Measurements from ENCODE around the gene CFAP157. TPM values are rescaled to one million over a fixed set of nuclear protein-coding genes. Genes with fewer than 3 reads are reported as not detected.

The CFAP157 gene
- total RNA-seq, 1 experiment from 2014 or later: 0.22 TPM

DNA sequence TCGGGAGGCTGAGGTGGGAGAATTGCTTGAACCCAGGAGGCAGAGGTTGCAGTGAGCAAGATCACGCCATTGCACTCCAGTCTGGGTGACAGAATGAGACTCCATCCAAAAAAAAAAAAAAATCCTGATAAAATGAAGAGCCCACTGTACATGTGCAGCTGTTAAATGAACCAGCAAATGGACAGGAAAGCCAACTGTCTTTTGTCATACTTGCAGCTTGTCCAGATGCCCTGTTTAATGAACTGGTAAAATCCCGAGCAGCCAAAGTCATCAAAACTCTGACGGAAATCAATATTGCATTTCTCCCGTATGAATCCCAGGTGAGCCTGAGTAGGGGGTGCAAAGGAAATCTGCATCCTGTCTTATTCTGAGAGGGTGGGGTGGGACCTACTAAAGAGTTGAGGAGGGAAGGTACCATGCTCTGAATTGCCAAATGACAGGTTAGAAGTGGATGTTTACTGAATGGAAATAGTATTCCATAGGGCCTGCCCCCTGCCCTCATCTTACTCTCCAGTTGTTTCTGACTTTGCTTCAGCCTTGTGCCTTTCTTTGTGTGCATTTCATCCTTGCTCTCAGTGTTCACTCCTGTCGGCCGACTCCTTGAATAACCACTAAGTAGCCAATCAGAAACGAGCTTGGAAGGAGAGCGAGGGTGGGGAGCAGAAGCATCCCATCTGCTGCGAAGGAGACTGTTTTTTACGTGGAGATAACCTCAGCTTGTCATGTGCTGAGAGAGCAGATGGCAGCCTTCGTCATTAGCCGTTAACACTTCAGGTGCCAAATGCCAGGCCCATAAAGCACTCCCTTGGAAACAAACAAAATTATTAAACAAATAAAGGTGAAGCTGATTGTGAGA, 45.7 kb upstream of the CFAP157 start:
- no peak overlapping the region for H3K4me3 ChIP-seq (replicated peaks in 1 of 2; ENCODE audit: low read depth in 1 of 2, low read length in 2 of 2)
- no peak for ATAC-seq
- TF ChIP-seq JUND (IDR thresholded peaks at IDR 0.05): no peak
- TF ChIP-seq CBX3 (IDR thresholded peaks at IDR 0.05; ENCODE audit: low read depth): no peak
- TF ChIP-seq, protein P1, sequence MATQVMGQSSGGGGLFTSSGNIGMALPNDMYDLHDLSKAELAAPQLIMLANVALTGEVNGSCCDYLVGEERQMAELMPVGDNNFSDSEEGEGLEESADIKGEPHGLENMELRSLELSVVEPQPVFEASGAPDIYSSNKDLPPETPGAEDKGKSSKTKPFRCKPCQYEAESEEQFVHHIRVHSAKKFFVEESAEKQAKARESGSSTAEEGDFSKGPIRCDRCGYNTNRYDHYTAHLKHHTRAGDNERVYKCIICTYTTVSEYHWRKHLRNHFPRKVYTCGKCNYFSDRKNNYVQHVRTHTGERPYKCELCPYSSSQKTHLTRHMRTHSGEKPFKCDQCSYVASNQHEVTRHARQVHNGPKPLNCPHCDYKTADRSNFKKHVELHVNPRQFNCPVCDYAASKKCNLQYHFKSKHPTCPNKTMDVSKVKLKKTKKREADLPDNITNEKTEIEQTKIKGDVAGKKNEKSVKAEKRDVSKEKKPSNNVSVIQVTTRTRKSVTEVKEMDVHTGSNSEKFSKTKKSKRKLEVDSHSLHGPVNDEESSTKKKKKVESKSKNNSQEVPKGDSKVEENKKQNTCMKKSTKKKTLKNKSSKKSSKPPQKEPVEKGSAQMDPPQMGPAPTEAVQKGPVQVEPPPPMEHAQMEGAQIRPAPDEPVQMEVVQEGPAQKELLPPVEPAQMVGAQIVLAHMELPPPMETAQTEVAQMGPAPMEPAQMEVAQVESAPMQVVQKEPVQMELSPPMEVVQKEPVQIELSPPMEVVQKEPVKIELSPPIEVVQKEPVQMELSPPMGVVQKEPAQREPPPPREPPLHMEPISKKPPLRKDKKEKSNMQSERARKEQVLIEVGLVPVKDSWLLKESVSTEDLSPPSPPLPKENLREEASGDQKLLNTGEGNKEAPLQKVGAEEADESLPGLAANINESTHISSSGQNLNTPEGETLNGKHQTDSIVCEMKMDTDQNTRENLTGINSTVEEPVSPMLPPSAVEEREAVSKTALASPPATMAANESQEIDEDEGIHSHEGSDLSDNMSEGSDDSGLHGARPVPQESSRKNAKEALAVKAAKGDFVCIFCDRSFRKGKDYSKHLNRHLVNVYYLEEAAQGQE (IDR thresholded peaks at IDR 0.05; ENCODE audit: low read depth): no peak
- TF ChIP-seq ELF1 (IDR thresholded peaks at IDR 0.05; ENCODE audit: borderline replicate concordance, low read depth): no peak
- no peak for TF ChIP-seq ZNF274 (IDR thresholded peaks at IDR 0.05; ENCODE audit: low read depth, low read length)
- no peak for TF ChIP-seq YY1 (IDR thresholded peaks at IDR 0.05; ENCODE audit: extremely low read depth, insufficient replicate concordance, low read depth, low read length)
- no peak for TF ChIP-seq TCF7L2 (IDR thresholded peaks at IDR 0.05; ENCODE audit: borderline replicate concordance, extremely low read depth, insufficient read depth, insufficient read length)
- TF ChIP-seq EZH2phosphoT487 (IDR thresholded peaks at IDR 0.05; ENCODE audit: borderline replicate concordance): no peak
- TF ChIP-seq CEBPB (IDR thresholded peaks at IDR 0.05; ENCODE audit: low read depth): no peak
- TF ChIP-seq SIN3A (IDR thresholded peaks at IDR 0.05; ENCODE audit: low read depth): no peak
- no peak for TF ChIP-seq POLR2A (IDR thresholded peaks at IDR 0.05; ENCODE audit: borderline replicate concordance, extremely low read depth, insufficient read depth, insufficient read length)
- TF ChIP-seq RAD21 (IDR thresholded peaks at IDR 0.05; ENCODE audit: low read depth): no peak
- no peak for TF ChIP-seq FOSL1 (IDR thresholded peaks at IDR 0.05; ENCODE audit: low read depth)
- TF ChIP-seq, protein P2, sequence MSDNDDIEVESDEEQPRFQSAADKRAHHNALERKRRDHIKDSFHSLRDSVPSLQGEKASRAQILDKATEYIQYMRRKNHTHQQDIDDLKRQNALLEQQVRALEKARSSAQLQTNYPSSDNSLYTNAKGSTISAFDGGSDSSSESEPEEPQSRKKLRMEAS (IDR thresholded peaks at IDR 0.05): no peak
- TF ChIP-seq, protein P3, sequence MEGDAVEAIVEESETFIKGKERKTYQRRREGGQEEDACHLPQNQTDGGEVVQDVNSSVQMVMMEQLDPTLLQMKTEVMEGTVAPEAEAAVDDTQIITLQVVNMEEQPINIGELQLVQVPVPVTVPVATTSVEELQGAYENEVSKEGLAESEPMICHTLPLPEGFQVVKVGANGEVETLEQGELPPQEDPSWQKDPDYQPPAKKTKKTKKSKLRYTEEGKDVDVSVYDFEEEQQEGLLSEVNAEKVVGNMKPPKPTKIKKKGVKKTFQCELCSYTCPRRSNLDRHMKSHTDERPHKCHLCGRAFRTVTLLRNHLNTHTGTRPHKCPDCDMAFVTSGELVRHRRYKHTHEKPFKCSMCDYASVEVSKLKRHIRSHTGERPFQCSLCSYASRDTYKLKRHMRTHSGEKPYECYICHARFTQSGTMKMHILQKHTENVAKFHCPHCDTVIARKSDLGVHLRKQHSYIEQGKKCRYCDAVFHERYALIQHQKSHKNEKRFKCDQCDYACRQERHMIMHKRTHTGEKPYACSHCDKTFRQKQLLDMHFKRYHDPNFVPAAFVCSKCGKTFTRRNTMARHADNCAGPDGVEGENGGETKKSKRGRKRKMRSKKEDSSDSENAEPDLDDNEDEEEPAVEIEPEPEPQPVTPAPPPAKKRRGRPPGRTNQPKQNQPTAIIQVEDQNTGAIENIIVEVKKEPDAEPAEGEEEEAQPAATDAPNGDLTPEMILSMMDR (IDR thresholded peaks at IDR 0.05 in 2 of 3, conservative IDR thresholded peaks at IDR 0.05 in 1 of 3; ENCODE audit: borderline replicate concordance in 1 of 3, insufficient read depth in 1 of 3, low read depth in 2 of 3, low read length in 2 of 3): no peak
- no peak for TF ChIP-seq POLR2AphosphoS5 (IDR thresholded peaks at IDR 0.05; ENCODE audit: low read depth, low read length)
- TF ChIP-seq, protein P4, sequence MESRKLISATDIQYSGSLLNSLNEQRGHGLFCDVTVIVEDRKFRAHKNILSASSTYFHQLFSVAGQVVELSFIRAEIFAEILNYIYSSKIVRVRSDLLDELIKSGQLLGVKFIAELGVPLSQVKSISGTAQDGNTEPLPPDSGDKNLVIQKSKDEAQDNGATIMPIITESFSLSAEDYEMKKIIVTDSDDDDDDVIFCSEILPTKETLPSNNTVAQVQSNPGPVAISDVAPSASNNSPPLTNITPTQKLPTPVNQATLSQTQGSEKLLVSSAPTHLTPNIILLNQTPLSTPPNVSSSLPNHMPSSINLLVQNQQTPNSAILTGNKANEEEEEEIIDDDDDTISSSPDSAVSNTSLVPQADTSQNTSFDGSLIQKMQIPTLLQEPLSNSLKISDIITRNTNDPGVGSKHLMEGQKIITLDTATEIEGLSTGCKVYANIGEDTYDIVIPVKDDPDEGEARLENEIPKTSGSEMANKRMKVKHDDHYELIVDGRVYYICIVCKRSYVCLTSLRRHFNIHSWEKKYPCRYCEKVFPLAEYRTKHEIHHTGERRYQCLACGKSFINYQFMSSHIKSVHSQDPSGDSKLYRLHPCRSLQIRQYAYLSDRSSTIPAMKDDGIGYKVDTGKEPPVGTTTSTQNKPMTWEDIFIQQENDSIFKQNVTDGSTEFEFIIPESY (IDR thresholded peaks at IDR 0.05; ENCODE audit: extremely low read depth, insufficient replicate concordance, low read length): no peak
- H3K9ac ChIP-seq (ENCODE audit: low read length): no peak overlapping the region
- ChIA-PET POLR2A (no interaction called here), RAD21 (ENCODE audit: low non-redundant PET in 1 of 2, low total read pairs in 2 of 2, uncharacterized antibody in 2 of 2, unreplicated experiment in 2 of 2) (no interaction called here), CTCF (no interaction called here)
- intact Hi-C loops (cut with micrococcal nuclease): no loop called here
- BruUV-seq (replicated peaks): no TSS peak
- H3K27me3 ChIP-seq (ENCODE audit: insufficient read depth, low read length): no peaks in the 10 kb centered on the region
- no peaks in the 10 kb centered on the region for H3K9me3 ChIP-seq (ENCODE audit: control insufficient read depth in 1 of 2, insufficient read depth in 1 of 2, low read depth in 1 of 2, low read length in 2 of 2)
- H3K27ac ChIP-seq (ENCODE audit: low read depth, low read length): no peak overlapping the region
- no peaks in the 10 kb centered on the region for H3K9me2 ChIP-seq (ENCODE audit: insufficient read depth)
- H3K4me1 ChIP-seq (ENCODE audit: control insufficient read depth in 1 of 2, insufficient read depth in 2 of 2, low read length in 2 of 2): no peaks in the 10 kb centered on the region
- DNase-seq (ENCODE audit: low read depth, low spot score): no peak
- H3K36me3 ChIP-seq (ENCODE audit: control insufficient read depth in 1 of 2, insufficient read depth in 2 of 2, low read length in 2 of 2): no peaks in the 10 kb centered on the region
- H3K79me2 ChIP-seq (ENCODE audit: insufficient read depth, low read length): no peaks in the 10 kb centered on the region
- no peak overlapping the region for H3K4me2 ChIP-seq (ENCODE audit: low read length)
- no peak overlapping the region for H2AFZ ChIP-seq (ENCODE audit: low read depth, low read length, poor library complexity, severe bottlenecking)
- H4K20me1 ChIP-seq (ENCODE audit: insufficient read depth): no peaks in the 10 kb centered on the region
